AG08395 (cell line): ENCODE results near the gene EPHB1.
A peak's percentile ranks its signal among the peaks of the same experiment; 100 is the strongest.

Experiments used
- DNase-seq: peaks from one replicate; pipeline ENCODE4 v3.0.0; 2012; ENCODE audit warnings: mixed read lengths, low spot score

The EPHB1 gene

DNA sequence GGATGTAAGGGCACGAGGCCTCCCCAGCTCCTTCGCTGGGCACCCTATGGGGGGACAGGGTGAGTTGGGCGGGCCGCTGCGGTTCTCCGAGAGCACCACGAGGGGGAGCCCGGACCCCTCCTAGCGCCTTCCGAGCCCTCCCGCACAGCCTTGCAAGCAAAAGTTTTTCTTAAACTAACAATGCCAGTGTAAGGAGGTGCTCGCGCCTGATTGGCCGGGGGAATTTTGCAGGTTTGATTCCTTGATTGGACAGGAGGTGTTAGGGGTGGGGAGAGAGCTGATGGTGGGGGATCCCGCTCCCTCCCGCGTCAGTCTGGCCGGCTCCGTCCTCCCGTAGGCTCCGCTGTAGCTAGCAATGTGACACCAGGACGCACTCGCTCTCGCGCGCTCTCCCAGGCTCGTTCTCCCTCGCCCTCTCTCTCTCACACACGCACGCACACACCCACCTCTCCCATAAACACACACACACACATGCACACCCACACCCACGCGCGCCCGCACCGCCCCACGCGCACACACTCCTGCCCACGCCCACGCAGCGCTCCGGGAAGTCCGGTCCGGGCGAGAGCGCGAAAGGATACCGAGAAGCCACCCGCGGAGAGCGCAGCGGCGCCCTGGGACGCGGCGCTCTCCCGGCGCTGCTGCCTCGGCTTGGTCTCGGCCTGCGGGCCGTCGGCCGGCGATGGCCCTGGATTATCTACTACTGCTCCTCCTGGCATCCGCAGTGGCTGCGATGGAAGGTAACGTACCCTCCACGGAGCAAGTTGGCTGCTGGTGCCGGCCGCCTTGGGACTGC, at the start of gene EPHB1:
Gene EPHB1, plus strand, starts transcription at position 311 of the 796 bp plus-strand sequence.
- peak; percentile 96 for DNase-seq

DNA sequence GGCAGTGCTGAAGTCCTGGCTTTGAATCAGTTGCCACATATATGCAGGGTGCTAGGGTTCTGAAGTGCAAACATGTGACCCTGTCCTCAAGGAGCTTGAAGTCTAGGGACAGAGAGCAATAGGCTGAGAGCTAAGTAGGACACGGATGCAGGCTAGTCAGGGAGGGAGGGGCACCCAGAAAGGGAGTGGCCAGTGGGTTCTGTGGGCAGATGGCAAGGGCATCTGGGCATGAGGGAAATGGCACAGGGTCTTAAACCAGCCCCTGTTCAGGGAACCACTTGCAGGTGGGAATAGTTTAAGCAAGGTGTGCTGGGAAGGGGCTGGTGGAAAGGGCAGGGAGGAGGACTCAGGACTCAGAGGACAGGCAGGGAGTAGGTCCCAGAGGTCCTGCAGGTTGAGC, 46.4 kb upstream of the EPHB1 start:
- DNase-seq, result no peak

DNA sequence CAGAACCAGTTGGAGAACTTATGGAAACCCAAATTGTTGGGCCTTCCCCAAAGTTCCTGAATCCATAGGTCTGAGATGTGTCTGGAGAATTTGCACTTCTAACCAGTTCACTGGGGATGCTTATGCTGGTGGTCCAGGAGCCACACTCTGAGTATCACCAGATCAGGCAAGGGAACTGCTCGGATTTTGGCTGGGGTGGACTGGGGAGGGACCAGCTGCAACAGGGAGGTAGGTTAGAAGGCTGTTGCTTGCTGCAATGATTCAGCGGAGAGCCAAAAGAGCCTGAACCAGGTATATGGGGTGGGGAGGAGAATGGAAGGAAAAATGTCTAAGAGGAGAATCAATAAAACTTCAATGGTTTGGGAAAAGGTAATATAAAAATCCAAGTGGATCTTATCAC, 45.9 kb upstream of the EPHB1 start:
- DNase-seq, result no peak

DNA sequence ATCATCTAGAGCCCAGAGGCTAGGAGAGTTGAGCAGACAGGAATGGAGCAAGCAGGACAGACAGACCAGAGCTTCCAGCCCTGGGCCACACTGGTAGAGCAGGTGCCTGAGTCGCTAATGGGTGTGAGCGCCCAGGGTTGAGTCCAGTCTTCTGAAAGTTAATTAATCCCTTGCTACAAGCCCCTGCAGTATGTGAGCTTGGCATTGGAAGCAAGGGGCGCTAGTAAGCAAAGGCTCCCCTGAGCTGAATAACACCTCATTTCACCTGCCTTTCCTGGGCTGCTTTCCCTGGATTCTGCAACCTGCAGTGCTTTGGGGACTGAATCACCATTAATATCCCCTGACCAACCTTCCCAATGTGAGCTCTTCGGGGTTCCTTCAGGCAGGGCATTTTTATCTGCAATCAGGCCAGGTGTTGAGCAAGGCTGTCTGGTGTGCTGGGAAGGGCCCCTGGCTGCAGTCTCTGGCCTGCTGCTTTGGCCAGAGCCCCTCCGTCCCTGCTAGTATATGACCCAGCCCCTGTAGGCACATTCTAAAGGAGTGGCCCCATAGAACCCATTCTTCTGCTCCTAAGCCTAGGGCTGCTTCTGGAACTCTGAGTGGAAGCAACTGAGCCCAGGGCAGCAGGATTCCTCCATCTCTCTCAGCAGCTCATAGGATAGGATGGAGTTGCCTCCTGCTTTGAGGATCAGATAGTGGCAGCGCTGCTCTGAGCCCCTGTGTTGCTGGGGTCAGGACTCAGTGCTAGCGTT, 45.1 kb upstream of the EPHB1 start:
- no peak for DNase-seq

DNA sequence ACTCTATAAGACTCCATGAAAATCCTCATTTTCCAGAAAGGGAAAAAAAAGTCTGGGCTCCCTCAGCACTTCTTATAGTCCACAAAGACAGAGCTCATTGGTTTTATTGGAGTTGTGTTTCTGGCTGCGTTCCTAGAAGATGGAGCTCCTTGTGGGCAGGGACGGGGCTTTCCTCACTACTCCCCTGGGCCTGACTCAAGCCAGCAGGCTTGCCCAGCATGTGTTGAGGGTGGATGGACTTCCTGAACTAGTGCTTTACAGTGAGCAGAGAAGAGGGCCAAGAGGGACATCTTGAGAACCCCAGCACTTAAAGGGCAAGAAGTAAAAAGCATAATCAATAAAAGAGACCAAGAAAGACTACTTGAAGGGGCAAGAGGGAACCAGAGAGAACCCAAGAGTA, 43.2 kb upstream of the EPHB1 start:
- DNase-seq, result no peak

DNA sequence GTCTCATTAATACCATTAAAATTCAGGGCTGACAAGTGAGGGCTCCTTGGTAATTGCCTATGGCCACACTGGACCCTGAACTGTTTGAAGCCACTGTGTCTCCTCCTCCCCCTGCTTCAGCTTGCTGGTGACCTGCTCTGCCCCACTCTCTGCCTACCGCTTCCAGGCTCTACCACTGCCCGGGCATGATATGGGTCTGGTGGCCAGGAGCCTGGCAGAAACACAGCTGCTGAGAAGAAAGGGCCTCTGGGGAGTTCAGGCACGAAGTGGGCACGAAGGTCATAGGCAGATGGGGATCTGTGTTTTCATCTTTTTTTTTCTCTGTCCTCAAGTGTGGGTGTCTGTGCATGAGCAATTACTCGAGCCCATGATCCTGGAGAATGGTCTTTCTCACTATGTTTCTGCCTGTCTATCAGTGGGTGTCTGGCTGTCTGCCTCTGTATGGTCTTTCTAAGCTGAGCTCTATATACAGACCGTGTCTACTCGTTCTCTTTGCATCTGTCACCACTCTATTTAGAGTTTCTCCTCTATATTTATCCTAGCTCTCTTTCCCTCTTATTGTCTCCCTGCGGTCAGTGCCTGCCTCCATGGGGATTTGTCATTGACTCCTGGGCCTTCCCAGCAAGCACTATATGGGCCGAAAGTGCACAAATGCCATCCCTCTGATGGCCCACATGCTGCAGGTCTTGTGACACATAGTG, 42.1 kb upstream of the EPHB1 start:
- DNase-seq, result no peak

DNA sequence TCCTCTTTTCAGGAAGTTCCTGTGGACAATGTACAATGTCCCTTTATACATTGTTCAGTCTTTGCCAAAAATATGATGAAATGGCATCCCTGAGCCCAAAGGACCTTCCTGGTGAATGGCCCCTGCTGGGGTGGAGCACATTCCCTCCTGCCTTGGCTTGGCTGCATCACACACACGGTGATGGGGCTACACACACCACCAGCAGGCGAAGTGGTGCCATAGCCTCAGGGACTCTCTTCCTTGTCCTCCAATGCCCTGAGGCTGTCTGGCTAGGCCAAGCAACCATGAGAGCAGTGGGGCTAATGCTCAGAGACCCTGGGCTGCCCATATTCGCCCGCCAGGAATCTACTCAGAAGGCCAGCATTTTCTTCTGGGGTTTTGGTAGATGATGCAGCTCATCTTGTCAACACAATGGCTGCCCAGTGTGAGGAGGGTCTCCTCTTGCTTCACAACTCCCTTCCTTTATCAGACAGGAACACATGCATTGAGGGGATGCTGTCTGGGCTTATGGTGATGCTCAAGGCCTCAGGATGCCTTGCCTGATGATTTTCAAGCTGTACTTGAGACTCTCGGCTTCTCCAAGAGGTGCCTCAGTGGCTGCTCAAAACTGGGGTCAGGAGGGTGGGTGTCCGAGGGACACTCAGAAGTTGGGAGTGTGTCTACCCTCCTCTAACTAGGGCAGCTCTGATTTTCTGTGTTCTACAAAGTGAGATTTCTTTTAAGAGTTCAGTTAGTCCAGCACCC, 40.9 kb upstream of the EPHB1 start:
- DNase-seq, result peak; percentile 10

DNA sequence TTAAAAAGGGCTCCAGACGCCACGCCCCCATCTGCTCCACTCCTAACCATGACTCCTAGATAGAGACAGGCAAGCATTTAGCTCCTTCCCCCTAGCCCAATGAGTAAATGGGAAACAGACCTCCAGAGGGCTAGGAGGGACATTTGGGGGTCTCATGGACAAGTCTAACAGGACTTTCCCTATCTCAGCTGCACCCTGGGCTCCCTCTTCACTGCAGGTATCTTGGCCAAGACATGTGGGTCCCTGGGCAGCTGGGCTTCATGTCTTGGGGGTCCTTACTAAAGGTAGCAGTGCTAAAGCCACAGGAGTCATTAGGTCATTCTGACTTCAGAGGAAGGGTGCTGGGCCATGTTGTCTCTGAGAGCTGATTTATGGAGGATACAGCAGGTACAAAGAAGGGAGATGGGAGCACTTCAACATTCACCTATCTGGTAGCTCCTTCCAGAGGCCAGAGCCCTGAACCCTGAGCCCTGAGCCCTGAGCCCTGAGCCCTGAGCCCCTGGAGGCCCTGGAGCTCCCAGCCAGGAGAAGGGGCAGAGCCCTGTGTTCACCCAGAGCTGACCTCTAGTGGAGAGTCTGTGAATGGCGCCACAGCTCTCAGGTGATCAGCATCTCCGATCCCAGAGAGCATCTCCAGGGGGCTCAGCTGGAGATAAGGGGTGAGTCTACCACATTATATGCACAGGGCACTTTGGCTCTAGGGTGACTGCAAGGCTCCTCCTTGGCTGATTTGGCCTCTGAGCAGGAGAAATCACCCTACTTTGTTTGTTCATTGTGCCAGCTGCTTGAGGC, 40.1 kb upstream of the EPHB1 start:
- DNase-seq, result peak; percentile 74

DNA sequence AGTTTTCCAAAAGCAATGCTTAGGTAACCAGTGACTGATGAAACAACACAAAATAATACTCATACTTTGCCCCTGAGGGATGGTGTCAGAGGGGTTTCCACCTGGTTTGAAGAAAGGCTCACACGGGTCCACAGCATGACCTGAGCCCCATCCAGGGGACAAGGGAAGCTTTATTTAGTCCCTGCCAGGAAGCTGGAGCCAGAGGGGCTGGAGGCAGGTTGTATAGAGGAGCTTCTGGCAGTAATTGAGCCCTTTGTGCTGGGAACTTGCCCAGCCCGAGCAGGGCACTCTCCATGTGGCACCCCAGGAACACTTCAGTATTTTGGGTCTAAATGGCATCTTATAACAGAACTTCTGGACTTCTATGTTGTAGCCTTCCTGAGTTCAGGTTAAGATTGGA, 39.2 kb upstream of the EPHB1 start:
- DNase-seq, result no peak

DNA sequence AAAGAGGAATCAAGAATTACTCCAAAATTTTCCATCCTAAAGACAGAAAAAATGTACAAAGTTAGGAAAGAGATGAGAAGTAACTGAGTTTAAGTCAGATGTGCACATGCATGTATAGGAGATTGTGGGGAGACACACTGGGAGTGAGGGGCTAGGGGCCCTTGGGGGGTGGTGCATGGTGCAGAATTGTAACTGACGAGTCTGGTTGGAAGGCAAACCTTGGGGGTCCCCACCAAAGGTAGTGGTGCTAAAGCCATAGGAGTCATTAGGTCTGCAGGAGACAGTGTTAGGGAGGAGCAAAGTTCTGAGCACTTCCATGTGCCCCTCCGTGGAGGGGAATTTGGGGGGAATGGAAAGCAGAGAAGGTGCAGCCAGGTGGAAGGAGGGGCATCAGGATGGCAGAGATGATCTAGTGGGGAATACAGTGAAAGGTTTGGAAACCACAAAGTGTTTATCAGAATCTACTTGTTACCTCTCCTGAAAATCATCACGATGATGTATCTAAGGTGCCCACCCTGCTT, 37.5 kb upstream of the EPHB1 start:
- DNase-seq, result no peak

DNA sequence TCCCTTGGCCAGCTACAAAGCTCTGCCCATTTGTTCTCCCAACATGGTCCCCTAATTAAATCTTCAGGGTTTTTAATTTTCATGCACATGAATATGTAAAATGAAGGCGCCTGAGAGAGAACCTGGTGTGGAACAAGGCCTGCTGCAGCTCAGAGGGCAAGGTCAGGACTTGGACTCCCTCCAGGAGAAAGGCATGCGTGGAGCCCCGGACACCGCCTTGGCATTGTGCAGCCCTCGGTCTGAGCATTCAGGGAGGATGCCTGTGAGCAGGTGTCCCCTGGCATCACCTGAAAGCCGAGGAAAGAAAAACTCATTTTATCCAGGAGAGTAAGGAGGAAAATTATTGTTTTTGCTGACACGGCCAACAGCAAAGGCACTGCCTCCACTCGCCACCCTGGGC, 33.8 kb upstream of the EPHB1 start:
- DNase-seq, result no peak

DNA sequence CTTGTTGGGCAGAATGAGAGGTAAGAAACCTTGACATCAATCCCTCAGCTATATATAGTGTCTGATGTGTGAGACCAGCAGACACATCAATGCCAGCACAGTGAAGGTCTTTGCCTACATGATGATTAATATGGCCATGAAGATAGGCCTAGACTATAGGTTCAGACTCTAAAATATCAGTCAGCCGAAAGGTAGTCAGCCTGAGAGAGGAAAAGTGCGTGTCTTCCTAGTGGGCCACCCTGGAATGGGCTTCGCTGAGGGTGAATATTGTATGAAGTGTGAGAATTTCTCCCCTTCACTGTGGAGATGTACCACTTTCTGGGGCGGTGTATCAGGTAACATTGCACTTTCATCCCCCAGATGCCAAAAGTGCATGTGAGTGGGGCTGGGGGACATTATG, 33.0 kb upstream of the EPHB1 start:
- no peak for DNase-seq

DNA sequence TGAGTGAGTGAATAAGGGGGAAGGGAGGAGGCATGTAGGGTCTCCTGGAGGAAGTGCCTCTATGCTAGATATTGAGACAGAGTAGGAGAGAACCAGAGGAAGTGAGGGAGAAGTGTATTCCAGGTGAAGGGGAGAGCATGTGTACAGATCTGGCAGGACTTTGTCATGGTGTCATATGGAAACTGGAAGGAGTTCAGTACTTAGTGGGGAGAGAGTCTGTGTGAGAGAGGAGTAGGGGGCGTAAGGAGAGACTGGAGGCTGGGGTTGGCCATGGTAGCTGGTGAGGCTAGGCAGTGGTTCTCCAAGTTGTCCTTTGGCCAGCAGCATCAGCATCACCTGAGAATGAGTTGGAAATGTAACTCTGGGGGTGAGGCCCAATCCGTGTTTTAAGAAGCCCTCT, 29.6 kb upstream of the EPHB1 start:
- no peak for DNase-seq

DNA sequence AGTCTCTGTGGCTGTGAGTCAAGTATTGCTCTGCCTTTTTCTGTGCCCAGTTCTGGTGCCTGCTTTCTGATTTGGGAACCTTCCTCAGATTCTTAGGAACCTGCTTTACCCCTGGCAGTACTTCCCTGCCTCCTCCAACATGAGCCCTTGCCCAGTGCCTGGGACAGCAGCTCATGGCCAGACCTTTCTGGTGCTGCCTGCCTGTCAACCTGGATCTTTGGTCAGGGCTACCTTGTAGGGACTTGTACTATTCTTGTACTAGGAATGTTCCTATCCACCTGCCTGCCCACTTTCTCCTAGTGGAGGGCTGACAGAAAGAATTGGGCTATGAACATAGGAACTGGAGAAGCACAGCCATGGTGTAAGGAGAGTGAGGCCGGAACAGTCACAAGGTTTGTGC, 28.8 kb upstream of the EPHB1 start:
- DNase-seq, result no peak

DNA sequence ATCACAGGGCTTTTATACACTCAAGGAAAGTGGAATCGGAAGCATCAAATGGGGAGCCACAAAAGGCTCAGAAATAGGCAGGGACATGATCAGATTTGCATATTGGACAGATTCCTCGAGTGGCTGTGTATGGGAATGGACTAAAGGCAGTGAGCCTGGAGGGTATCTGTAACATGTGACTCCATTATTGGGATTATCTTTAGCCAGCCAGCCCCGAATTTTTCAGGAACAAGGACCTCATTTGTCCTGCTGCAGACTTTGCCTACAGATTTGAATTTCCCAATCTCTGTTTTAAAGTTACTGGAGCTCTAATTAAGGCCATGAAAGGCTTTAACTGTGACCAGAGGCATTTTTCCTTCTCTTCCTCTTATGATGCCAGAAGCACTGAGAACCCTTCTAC, 26.9 kb upstream of the EPHB1 start:
- DNase-seq, result no peak

DNA sequence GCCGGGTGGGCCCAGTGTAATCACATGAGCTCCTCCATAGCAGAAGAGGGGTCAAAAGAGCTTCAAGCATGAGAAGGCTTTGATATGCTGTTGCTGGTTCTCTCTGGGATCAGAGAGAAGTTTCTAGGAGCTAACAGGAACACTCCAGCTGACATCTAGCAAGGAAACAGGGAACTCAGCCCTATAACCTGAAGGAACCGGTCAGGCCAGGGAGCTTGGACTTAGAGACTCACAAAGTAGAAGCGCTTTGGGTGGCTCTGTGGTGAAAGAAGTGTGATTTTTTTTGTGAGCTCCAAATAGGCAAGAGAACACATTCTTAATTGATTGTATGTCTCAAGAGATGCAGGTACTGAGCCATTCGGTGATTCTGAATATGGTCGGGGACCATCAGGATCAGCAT, 26.2 kb upstream of the EPHB1 start:
- DNase-seq, result no peak

DNA sequence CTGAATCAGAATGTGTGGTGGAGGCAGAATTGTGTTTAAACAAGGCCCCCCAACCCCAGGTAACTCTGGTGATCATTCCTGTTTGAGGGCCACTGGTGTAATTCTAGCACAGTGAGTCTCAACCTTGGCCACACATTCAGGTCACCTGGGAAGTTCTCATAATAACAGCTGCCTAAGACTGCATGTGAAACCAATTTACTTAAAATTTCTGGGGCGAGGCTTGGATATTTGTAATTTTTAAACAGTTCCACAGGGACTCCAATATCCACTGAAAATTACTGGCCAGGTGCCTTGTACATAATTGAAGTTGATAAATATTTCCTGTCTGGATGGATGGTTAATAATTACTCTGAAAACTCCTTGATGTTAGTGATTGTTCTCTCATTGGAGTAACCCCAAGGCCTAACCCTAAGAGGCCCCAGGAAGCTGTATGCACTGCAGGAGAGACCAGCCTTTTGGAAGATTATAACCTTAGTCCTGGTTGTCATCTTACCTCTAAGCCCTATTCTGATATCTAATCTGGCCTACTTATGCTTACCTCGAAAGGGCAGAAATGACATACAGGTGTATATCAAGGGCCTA, 25.7 kb upstream of the EPHB1 start:
- DNase-seq, result no peak

DNA sequence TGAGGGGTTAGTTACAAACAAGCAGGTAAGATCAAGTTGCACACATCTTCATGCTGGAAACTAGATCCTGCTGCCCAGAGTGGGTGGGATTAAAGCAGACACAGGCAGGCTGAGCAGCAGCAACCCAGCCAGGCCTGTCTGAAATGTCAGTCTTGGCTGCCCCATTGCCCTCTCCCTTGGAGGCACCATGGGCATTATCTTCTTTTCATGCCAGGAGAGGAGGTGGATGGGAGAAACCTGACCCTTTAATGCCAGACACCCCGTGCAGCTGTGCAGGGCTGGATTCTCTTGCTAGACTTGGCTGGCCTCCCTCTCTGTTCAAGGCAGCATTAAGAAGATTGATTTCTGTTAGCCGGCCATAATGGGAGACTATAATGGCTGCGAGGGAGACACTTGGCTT, 23.0 kb upstream of the EPHB1 start:
- DNase-seq, result no peak

DNA sequence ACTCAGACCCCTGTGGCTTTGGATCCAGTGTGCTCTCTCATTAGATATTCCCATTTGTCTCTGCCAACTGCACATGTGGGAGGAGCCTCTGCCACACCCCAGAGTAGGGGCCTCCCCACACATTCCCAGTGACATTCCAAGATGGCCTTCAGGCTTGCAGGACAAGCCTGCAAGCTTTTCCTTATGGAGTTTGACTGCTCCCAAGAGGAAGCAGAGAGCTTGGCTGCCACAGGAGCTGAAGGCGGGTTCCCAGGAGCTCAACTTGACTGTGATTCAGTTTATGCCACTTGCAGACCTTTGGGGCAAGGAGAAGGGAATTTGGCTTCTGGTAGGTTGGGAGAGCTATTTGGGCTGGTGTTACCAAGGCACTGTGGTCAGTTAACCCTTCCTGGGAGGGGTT, 22.5 kb upstream of the EPHB1 start:
- DNase-seq, result no peak

DNA sequence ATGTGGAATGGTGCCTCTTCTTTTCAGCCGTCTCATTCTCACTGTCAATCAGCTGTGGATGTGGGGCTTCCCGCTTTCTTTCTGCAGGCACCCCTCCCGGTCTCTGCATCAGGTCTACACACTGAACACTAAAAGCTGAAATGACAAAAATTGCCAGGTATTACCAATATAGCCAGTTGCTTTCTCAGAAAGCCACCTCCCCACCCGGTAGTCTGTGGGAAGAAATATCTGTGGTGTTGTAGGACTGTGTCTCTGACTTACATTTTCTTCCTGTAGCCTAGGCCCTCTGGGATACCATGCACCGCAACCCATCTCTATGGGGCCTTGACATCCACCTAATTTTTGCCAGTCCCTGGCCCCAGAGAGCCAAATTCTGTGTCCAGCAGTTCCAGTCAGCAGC, 19.2 kb upstream of the EPHB1 start:
- DNase-seq, result no peak

DNA sequence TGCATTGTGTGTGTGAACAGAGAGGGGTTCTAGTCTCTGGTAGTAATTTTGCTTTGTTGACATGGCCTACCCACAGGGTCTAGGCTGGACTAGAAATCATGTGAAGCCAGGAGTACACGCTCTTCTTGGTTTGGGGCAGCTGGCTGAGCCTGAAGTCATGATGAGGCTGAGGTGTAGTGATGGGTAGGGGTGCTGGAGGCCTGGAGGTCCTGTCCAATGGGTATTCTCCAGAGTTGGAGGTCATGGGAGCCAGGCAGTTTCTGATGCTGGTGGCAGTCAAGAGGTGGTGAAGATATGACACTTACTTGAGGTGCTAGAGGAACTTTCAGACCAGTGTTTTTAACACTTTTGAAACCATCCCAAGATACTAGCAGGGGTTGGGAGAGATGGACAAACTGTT, 18.5 kb upstream of the EPHB1 start:
- no peak for DNase-seq
